GM12878 (cell line): Measurements from ENCODE around the gene LMAN2. TPM values are rescaled to one million over a fixed set of nuclear protein-coding genes. Genes with fewer than 3 reads are reported as not detected.

Experiments
- ATAC-seq: fragments of 200-7000 bp; cut with Tn5 transposase; 3 replicates; pipeline ENCODE4 v1.9.1; 2020; ENCODE audit warnings: mild to moderate bottlenecking, moderate library complexity
- BruUV-seq: library from RNA; stranded (reverse); fragments of 400-500 nt; replicated peaks from 2 replicates; lab custom pipeline; 2021; lab: Mats Ljungman, UMichigan
- CTCF ChIA-PET: fragments of 300-600 bp; sonication (Branson Sonifier 250); formaldehyde crosslinking; extraction: SDS; loops from one replicate; lab custom pipeline; 2021; ENCODE audit warnings: inconsistent platforms; lab: Yijun Ruan, JAX
- POLR2A ChIA-PET: fragments of 350-600 bp; formaldehyde crosslinking; extraction: SDS; loops from one replicate; lab custom pipeline; 2021; ENCODE audit warnings: inconsistent platforms; lab: Charles Lee
- RAD21 ChIA-PET: fragments of 300-600 bp; sonication (Branson Sonifier 250); formaldehyde crosslinking; loops from one replicate; lab custom pipeline; 2023; ENCODE audit warnings: antibody characterized with exemption; ENCODE audit not compliant: unreplicated experiment; lab: Charles Lee
- SMC1A ChIA-PET: fragments of 300-600 bp; sonication (Branson Sonifier 250); formaldehyde crosslinking; loops from one replicate; lab custom pipeline; 2023; ENCODE audit not compliant: unreplicated experiment, uncharacterized antibody; lab: Charles Lee
- DNase-seq: peaks from one replicate; pipeline ENCODE4 v3.0.0-alpha.2; 2011; ENCODE audit warnings: low read depth, low spot score
- FAIRE-seq: peaks from 3 replicates; lab custom pipeline; 2011; peaks lifted over from hg19 to GRCh38; lab: Jason Lieb, UNC
- H2AFZ ChIP-seq: 2 replicates; pipeline ENCODE4 v1.6.0; 2011; ENCODE audit warnings: low read depth, low read length, control low read depth; ENCODE audit not compliant: control insufficient read depth
- H3K27ac ChIP-seq: 2 replicates; pipeline ENCODE4 v1.5.1; 2011; ENCODE audit warnings: control low read depth; ENCODE audit not compliant: control insufficient read depth, insufficient read depth
- H3K27me3 ChIP-seq, 2 experiments: replicated peaks in 1 of 2; 2 replicates each; pipeline versions ENCODE4 v1.6.0 to v1.6.1; 2011; ENCODE audit warnings: low read length in 1 of 2; ENCODE audit not compliant: control insufficient read depth in 2 of 2, insufficient read depth in 2 of 2
- H3K36me3 ChIP-seq, 2 experiments: 2 replicates each; pipeline ENCODE4 v1.5.1; 2011; ENCODE audit warnings: low read length in 1 of 2; ENCODE audit not compliant: control insufficient read depth in 2 of 2, insufficient read depth in 2 of 2
- H3K4me1 ChIP-seq: 2 replicates; pipeline ENCODE4 v1.6.1; 2011; ENCODE audit warnings: mild to moderate bottlenecking, low read length, moderate library complexity, mixed read lengths; ENCODE audit not compliant: control insufficient read depth, insufficient read depth
- H3K4me2 ChIP-seq: 2 replicates; pipeline ENCODE4 v1.6.0; 2011; ENCODE audit warnings: control low read depth; ENCODE audit not compliant: control insufficient read depth, insufficient read depth
- H3K4me3 ChIP-seq: fragments of 200-600 bp; sonication (generic); 2 replicates; pipeline ENCODE4 v1.5.1; 2016
- H3K79me2 ChIP-seq: 2 replicates; pipeline ENCODE4 v1.6.0; 2011; ENCODE audit warnings: low read length; ENCODE audit not compliant: control insufficient read depth, insufficient read depth
- H3K9ac ChIP-seq: 2 replicates; pipeline ENCODE4 v1.8.0; 2011; ENCODE audit warnings: low read length, control low read depth, mixed read lengths; ENCODE audit not compliant: control insufficient read depth, insufficient read depth
- H3K9me3 ChIP-seq: replicated peaks from 3 replicates; pipeline ENCODE4 v1.5.1; 2011; ENCODE audit warnings: mild to moderate bottlenecking, low read length; ENCODE audit not compliant: control insufficient read depth, insufficient read depth
- H4K20me1 ChIP-seq: 2 replicates; pipeline ENCODE4 v1.6.0; 2011; ENCODE audit not compliant: control insufficient read depth, insufficient read depth
- ATF3 ChIP-seq: IDR thresholded peaks from 2 replicates; pipeline ENCODE4 v1.6.1; 2011; ENCODE audit warnings: low read depth, mild to moderate bottlenecking, low read length, moderate library complexity, borderline replicate concordance; ENCODE audit errors: extremely low read depth
- BCLAF1 ChIP-seq: fragments of 450-650 bp; IDR thresholded peaks from 2 replicates; pipeline ENCODE4 v1.6.1; 2017; ENCODE audit warnings: antibody characterized with exemption, mild to moderate bottlenecking, moderate library complexity
- BHLHE40 ChIP-seq, 2 experiments: fragments of 450-650 bp in 1 of 2; IDR thresholded peaks; 2 replicates each; pipeline ENCODE4 v1.6.1; 2011 to 2017; ENCODE audit warnings: low read depth in 2 of 2, borderline replicate concordance in 1 of 2, improper control_type of control experiment in 1 of 2, low read length in 1 of 2, mild to moderate bottlenecking in 1 of 2
- CBFB ChIP-seq: IDR thresholded peaks from 2 replicates; pipeline ENCODE4 v1.6.1; 2016; ENCODE audit warnings: antibody characterized with exemption, low read depth
- CEBPZ ChIP-seq: fragments of 150-350 bp; IDR thresholded peaks from 2 replicates; pipeline ENCODE4 v1.6.1; 2016; ENCODE audit warnings: low read depth, low read length
- CHD1 ChIP-seq: IDR thresholded peaks from 2 replicates; pipeline ENCODE4 v1.6.1; 2012; ENCODE audit warnings: low read depth, low read length, improper control_type of control experiment
- FOS ChIP-seq: IDR thresholded peaks from 3 replicates; pipeline ENCODE4 v1.6.1; 2011; ENCODE audit warnings: borderline replicate concordance; ENCODE audit not compliant: insufficient read length; ENCODE audit errors: extremely low read depth
- GATAD2B ChIP-seq: fragments of 450-650 bp; conservative IDR thresholded peaks from 2 replicates; pipeline ENCODE4 v1.6.1; 2017; ENCODE audit warnings: low read depth, mild to moderate bottlenecking, moderate library complexity
- NFYA ChIP-seq: IDR thresholded peaks from 2 replicates; pipeline ENCODE4 v1.6.1; 2011; ENCODE audit warnings: low read depth, mild to moderate bottlenecking, low read length, improper control_type of control experiment, borderline replicate concordance
- POLR2AphosphoS2 ChIP-seq: IDR thresholded peaks from 2 replicates; pipeline ENCODE4 v1.6.1; 2011; ENCODE audit warnings: low read depth, mild to moderate bottlenecking, low read length, improper control_type of control experiment, moderate library complexity
- RAD21 ChIP-seq: IDR thresholded peaks from 2 replicates; pipeline ENCODE4 v1.6.1; 2011; ENCODE audit warnings: mild to moderate bottlenecking, low read depth, low read length, moderate library complexity; ENCODE audit not compliant: insufficient read depth
- RAD51 ChIP-seq: fragments of 450-650 bp; IDR thresholded peaks from 2 replicates; pipeline ENCODE4 v1.6.1; 2016; ENCODE audit warnings: moderate library complexity, mild to moderate bottlenecking, inconsistent platforms
- SIN3A ChIP-seq: IDR thresholded peaks from 2 replicates; pipeline ENCODE4 v1.6.1; 2012; ENCODE audit warnings: low read depth, low read length, improper control_type of control experiment
- SMAD5 ChIP-seq: IDR thresholded peaks from 2 replicates; pipeline ENCODE4 v1.6.1; 2016; ENCODE audit warnings: antibody characterized with exemption, low read depth
- SRF ChIP-seq, 2 experiments: IDR thresholded peaks; 2 replicates each; pipeline ENCODE4 v1.6.1; 2011; ENCODE audit warnings: low read depth in 2 of 2, low read length in 2 of 2, mild to moderate bottlenecking in 1 of 2, moderate library complexity in 1 of 2
- ZNF24 ChIP-seq: fragments of 450-650 bp; IDR thresholded peaks from 2 replicates; pipeline ENCODE4 v1.6.1; 2017; ENCODE audit warnings: antibody characterized with exemption, mild to moderate bottlenecking
- ZZZ3 ChIP-seq: IDR thresholded peaks from 2 replicates; pipeline ENCODE4 v1.6.1; 2011; ENCODE audit warnings: low read depth; ENCODE audit not compliant: control insufficient read depth, insufficient read length
- WGBS: methylation state at CpG from one replicate; pipeline ENCODE4 v1.1.6; 2016; ENCODE audit warnings: low lambda C conversion rate; ENCODE audit not compliant: insufficient replicate concordance, insufficient coverage; ENCODE audit errors: missing lambda C conversion rate; 5-methylcytosine and 5-hydroxymethylcytosine counted together
- in situ Hi-C: fragments of 300-500 bp; cut with MboI; formaldehyde crosslinking; loops from 9 replicates; pipeline ENCODE4 v1.14.3; 2018; ENCODE audit warnings: mixed read lengths
- intact Hi-C: fragments of 100-400 bp; cut with micrococcal nuclease; formaldehyde crosslinking; loops from one replicate; pipeline ENCODE4 v1.14.2; 2022; ENCODE audit not compliant: unreplicated experiment
- polyA plus RNA-seq, 11 experiments: library from polyadenylated mRNA; depleted of rRNA in 4 of 11; unstranded in 6 of 11; stranded (reverse) in 5 of 11; fragments of >200 nt; fragmentation: Nextera tagmentation in 4 of 11; fragmentation: Illumina TruSeq in 1 of 11; extraction: Ambion mirVana in 4 of 11; extraction: Trizol in 1 of 11; gene quantifications; 1 replicate in 1 of 11; 2 replicates in 10 of 11; pipeline versions ENCODE4 v1.2.1 to v1.2.3, GENCODE V29; 2011 to 2016; ENCODE audit warnings: inconsistent platforms in 2 of 11, missing spikeins in 2 of 11, low read depth in 1 of 11
- total RNA-seq, 4 experiments: library from RNA; depleted of rRNA in 3 of 4; stranded (reverse); fragments of >200 nt in 3 of 4; fragmentation: Illumina TruSeq in 1 of 4; extraction: Trizol in 1 of 4; gene quantifications; 2 replicates each; pipeline versions ENCODE4 v1.2.1 to v1.2.3, GENCODE V29; 2013 to 2021

LMAN2 gene
- total and polyA plus RNA-seq, 10 of the 15 experiments (the other 5 are each of a cell fraction or from before 2014, with no cell fraction given): 2.4 to 264 (median 147) TPM

GRCh38 chr5:177339107-177339638, 12.3 kb downstream of the LMAN2 start:
- FAIRE-seq: no peak

More at GRCh38 chr5:177339107-177339638, 12.3 kb downstream of the LMAN2 start:
- RAD21 ChIA-PET: no interaction called here
- DNase-seq (no peak), ATAC-seq (no peak)
- no TSS peak for BruUV-seq
- Histone ChIP-seq H3K4me3 (no peak overlapping the region), H3K4me2 (no peak overlapping the region), H4K20me1 (no peaks in the 10 kb centered on the region), H3K27me3 (no peaks in the 10 kb centered on the region), H3K4me1 (no peaks in the 10 kb centered on the region), H3K79me2 (peaks cover 20% of the 10 kb centered on the region), H3K36me3 (peaks cover 21 to 46% of the 10 kb centered on the region in 2 experiments), H3K27ac (no peak overlapping the region), H3K9ac (no peak overlapping the region), H2AFZ (no peak overlapping the region), H3K9me3 (no peaks in the 10 kb centered on the region; the same call in 1 of the 3 replicates)
- 91% methylated on average over 11 of the region's 11 CpGs for WGBS
- intact Hi-C loops (no loop called here), in situ Hi-C loops (no loop called here)
- SMC1A ChIA-PET: no interaction called here
- CTCF ChIA-PET: interaction anchor here (1.0 kb wide), 1 partner anchor 30 kb away, joined by 3 read pairs; no protein-coding TSS in a partner anchor
- TF ChIP-seq ZNF24 (no peak), ZZZ3 (no peak), SMAD5 (no peak), BHLHE40 (IDR thresholded peaks at IDR 0.05; ENCODE audit: borderline replicate concordance in 1 of 2, low read depth in 2 of 2, low read length in 1 of 2) (no peak), CHD1 (no peak), ATF3 (no peak), FOS (no peak), CBFB (no peak), SRF (IDR thresholded peaks at IDR 0.05; ENCODE audit: low read depth in 2 of 2, low read length in 2 of 2) (no peak), GATAD2B (no peak), POLR2AphosphoS2 (no peak), BCLAF1 (no peak), NFYA (no peak), CEBPZ (no peak), RAD51 (no peak), RAD21 (no peak), SIN3A (no peak)
- POLR2A ChIA-PET: no interaction called here
